GM13977 (cell line): ENCODE measurements around the gene TRIM54.
A peak's percentile ranks its signal among the peaks of the same experiment; 100 is the strongest.
"Not testable (repeated sequence)": the region's sequence is repeated elsewhere in the genome, so short reads cannot be mapped to it uniquely, and the experiment has no call there.

Experiments used
- DNase-seq: peaks from one replicate; pipeline ENCODE4 v3.0.0; 2012; ENCODE audit warnings: low spot score
- in situ Hi-C: fragments of 300-500 bp; cut with MboI; formaldehyde crosslinking; loops from one replicate; pipeline ENCODE4 v1.12.0; 2022; ENCODE audit warnings: low sequenced_read_pairs, low pct_unique_long_range_greater_than_20kb, mixed read lengths, inconsistent platforms; ENCODE audit not compliant: unreplicated experiment
- TF ChIP-seq, protein P1 (sequence below): IDR thresholded peaks from 2 replicates; pipeline ENCODE4 v1.5.1; 2012; ENCODE audit warnings: mild to moderate bottlenecking, control low read depth; ENCODE audit not compliant: insufficient read depth; ENCODE audit errors: extremely low read depth, missing control alignments

Gene TRIM54

DNA sequence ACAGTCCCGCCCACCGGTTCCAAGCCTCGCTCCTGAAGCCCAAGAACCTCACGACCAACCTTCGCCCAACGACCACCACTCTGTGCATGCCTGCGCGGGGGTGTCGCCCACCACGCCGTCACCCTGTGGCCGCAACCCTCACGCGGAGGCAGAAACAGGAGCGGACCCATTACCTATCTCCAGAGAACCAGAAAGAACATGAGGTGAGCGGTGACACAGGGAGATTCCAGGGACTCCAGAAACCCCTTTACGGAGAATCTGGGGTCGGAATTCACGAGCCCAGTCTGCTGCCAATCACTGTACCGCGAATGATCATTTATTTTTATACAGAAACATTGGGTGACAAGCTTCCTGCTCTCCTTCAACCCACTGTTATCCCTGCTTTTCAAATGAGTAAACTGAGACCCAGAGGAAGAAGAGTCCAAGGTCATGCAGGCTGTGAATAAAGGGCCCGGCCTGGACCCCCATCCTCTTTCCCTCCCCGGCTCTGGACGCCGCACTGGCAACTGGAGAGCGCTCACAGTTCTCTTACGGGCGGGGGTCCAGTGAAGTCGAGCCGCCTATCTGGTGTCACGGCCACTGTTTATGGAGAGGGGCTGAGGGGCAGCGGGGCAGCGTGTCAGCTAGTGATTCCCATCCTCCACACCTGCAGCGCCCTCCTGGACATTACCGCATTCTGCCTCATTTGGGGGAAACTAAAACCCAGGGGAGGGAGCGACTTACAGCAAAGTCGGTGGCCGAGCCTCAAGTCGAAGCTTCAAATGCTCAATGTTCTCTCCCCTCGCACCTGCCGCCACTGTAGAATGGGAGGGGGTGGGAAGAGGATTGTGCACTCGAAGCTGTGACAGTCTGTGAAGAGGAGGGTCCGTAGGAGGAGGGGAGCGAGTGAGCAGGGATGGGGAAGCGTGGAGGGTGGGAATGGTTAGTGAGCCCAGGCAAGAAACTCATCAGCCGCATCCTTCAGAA lies 18.7 kb upstream of the TRIM54 start:
- in situ Hi-C loops = no loop called here
- TF ChIP-seq, protein P1, sequence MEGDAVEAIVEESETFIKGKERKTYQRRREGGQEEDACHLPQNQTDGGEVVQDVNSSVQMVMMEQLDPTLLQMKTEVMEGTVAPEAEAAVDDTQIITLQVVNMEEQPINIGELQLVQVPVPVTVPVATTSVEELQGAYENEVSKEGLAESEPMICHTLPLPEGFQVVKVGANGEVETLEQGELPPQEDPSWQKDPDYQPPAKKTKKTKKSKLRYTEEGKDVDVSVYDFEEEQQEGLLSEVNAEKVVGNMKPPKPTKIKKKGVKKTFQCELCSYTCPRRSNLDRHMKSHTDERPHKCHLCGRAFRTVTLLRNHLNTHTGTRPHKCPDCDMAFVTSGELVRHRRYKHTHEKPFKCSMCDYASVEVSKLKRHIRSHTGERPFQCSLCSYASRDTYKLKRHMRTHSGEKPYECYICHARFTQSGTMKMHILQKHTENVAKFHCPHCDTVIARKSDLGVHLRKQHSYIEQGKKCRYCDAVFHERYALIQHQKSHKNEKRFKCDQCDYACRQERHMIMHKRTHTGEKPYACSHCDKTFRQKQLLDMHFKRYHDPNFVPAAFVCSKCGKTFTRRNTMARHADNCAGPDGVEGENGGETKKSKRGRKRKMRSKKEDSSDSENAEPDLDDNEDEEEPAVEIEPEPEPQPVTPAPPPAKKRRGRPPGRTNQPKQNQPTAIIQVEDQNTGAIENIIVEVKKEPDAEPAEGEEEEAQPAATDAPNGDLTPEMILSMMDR = no peak
- DNase-seq = peak; percentile 61

DNA sequence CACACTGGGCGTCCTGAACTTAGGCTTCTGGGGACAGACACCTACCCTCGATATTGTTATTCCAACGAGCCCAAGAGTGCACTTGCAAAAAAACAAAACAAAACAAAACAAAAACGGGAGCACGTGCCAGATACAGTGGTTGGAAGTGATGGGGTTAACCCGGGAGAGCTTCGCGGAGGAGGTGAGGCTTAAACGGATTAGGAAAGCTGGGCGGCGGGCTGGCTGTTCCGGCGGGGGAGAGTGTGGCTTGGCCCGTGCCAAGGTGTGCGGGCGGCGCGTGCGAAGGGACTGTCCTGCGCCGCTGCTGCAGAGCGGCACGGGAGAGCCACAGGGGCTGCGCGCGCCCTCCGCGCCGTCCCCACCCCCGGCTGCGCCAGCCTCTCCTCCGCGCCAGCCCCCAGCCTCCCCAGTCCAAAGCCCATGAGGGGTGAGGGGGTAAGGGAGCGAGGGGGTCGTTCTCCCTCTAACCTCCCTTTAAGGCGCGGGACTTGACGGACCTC lies 17.9 kb upstream of the TRIM54 start:
- in situ Hi-C loops = no loop called here
- DNase-seq = no peak
- TF ChIP-seq, protein P1 = no peak

DNA sequence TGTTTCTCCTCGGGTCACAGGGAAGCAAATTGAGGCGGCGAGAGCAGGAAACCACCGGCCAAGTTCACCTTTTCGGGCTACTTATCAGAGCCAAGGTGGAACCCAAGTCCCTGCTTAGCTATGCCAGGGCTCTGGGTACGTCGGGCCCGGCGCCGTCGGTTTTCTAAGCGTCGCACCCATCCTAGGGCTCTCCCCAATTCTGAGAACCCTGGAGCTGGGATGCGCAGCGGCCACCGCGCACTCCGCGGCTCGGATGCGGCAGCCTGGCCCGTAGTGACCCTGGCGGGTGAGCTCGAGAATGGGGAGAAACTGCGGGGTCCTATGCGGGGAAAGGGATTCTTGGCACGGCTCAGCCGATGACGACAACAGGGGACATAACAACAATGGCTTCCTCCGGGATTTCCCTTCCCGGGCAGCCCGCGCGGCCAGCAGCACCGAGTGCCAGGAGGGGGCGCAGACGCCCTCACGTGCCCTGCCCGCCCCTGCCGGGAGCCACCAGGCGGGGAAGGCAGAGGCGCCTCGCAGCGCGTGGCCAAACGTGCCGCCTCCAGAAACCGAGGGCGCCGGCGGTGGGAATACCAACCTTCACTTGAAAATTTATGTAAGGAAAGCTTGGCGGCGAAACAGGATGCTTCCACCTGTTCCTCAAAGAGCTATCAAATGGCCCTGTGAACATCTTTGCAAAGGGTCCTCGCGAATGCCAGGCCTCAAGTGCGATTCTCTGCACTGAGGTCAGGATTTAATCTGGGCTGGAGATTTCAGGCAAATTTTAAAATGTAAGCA lies 17.3 kb upstream of the TRIM54 start:
- TF ChIP-seq, protein P1 = peak; percentile 54
- peak; percentile 87 for DNase-seq
- in situ Hi-C loops = no loop called here

GRCh38 chr2:27265536-27265870 lies 16.7 kb upstream of the TRIM54 start:
- DNase-seq = no peak
- in situ Hi-C loops = no loop called here
- TF ChIP-seq, protein P1 = no peak

GRCh38 chr2:27268296-27268695 lies 13.9 kb upstream of the TRIM54 start:
- DNase-seq, in situ Hi-C loops: not testable (repeated sequence)

DNA sequence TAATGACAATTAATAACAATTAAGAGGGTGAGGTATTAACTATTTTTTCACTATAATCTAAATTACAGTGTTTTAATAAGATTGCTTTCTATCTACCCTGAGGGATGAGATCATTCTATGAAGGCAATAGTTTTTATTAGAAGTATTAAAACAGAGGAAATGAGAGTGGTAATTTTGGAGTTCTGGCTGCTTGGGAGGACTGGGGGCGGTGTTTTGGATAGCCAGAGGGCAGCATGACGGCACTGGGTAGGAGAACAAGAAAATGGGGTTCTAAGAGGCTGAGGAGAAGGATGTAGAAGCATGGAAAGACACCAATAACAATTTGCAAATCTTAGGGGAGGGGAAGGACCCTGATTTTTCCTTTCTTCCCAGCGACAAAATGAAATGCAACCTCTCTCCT lies 12.1 kb upstream of the TRIM54 start:
- DNase-seq = no peak
- TF ChIP-seq, protein P1 = no peak
- in situ Hi-C loops = no loop called here
